GM19452 (cell line): ENCODE results near the gene IRX4.
"Not testable (repeated sequence)": the region's sequence is repeated elsewhere in the genome, so short reads cannot be mapped to it uniquely, and the experiment has no call there.

Source experiments
- ATAC-seq: cut with Tn5 transposase; IDR thresholded peaks from one replicate; pipeline ENCODE4 v1.9.1; 2021; ENCODE audit not compliant: unreplicated experiment

Gene IRX4

GRCh38 chr5:1860949-1861348 lies 21.8 kb downstream of the IRX4 start:
- ATAC-seq = no peak

- no peak for ATAC-seq
Measured at GRCh38 chr5:1860021-1860610, 22.6 kb downstream of the IRX4 start.

GRCh38 chr5:1859099-1859498 lies 23.6 kb downstream of the IRX4 start:
- no peak for ATAC-seq

- no peak for ATAC-seq
Measured at GRCh38 chr5:1858436-1858835, 24.3 kb downstream of the IRX4 start.

- ATAC-seq = no peak
Measured at GRCh38 chr5:1857256-1857600, 25.5 kb downstream of the IRX4 start.

- no peak for ATAC-seq
Measured at GRCh38 chr5:1856596-1857255, 26.0 kb downstream of the IRX4 start.

GRCh38 chr5:1855596-1855995 lies 27.1 kb downstream of the IRX4 start:
- no peak for ATAC-seq

GRCh38 chr5:1855075-1855474 lies 27.6 kb downstream of the IRX4 start:
- ATAC-seq = no peak

GRCh38 chr5:1853531-1853930 lies 29.2 kb downstream of the IRX4 start:
- no peak for ATAC-seq

GRCh38 chr5:1852324-1852947 lies 30.3 kb downstream of the IRX4 start:
- no peak for ATAC-seq

GRCh38 chr5:1851290-1851934 lies 31.3 kb downstream of the IRX4 start:
- no peak for ATAC-seq

GRCh38 chr5:1850324-1851154 lies 32.2 kb downstream of the IRX4 start:
- ATAC-seq = no peak

GRCh38 chr5:1847611-1848010 lies 35.1 kb downstream of the IRX4 start:
- no peak for ATAC-seq

GRCh38 chr5:1847056-1847455 lies 35.7 kb downstream of the IRX4 start:
- ATAC-seq = no peak

- no peak for ATAC-seq
Measured at GRCh38 chr5:1846583-1846982, 36.1 kb downstream of the IRX4 start.

GRCh38 chr5:1845696-1846095 lies 37.0 kb downstream of the IRX4 start:
- no peak for ATAC-seq

- ATAC-seq = no peak
Measured at GRCh38 chr5:1844708-1845436, 37.9 kb downstream of the IRX4 start.

GRCh38 chr5:1843761-1844160 lies 39.0 kb downstream of the IRX4 start:
- ATAC-seq = not testable (repeated sequence)

- no peak for ATAC-seq
Measured at GRCh38 chr5:1842004-1842819, 40.5 kb downstream of the IRX4 start.
